RWPE1 (cell line): Measurements from ENCODE around the gene COL6A2.

Experiments
- CTCF ChIA-PET: fragments of 350-600 bp; sonication (Branson Sonifier 250); formaldehyde crosslinking; extraction: SDS; loops from one replicate; lab custom pipeline; 2021; lab: Yijun Ruan, JAX
- POLR2A ChIA-PET: fragments of 400-600 bp; formaldehyde crosslinking; extraction: SDS; loops from one replicate; lab custom pipeline; 2020; ENCODE audit warnings: antibody characterized with exemption; ENCODE audit not compliant: low non-redundant PET; lab: Yijun Ruan, JAX
- DNase-seq: peaks from one replicate; pipeline ENCODE4 v3.0.0; 2012; ENCODE audit warnings: low spot score
- H3K27ac ChIP-seq: fragments of 450-650 bp; 2 replicates; pipeline ENCODE4 v1.5.1; 2017
- CTCF ChIP-seq: fragments of 450-650 bp; conservative IDR thresholded peaks from 2 replicates; pipeline ENCODE4 v1.5.1; 2017; ENCODE audit warnings: low read depth, mild to moderate bottlenecking

COL6A2 gene

GRCh38 chr21:46154155-46154954, 56.4 kb downstream of the COL6A2 start:
- CTCF ChIA-PET: interaction anchor here (0.5 to 0.6 kb wide), 2 partner anchors 49 to 358 kb away, joined by 3 read pairs; no protein-coding TSS in a partner anchor
- no peak for TF ChIP-seq CTCF
- H3K27ac ChIP-seq: no peak overlapping the region
- POLR2A ChIA-PET: no interaction called here
- no peak for DNase-seq

GRCh38 chr21:46154955-46155513, 57.1 kb downstream of the COL6A2 start:
- H3K27ac ChIP-seq: no peak overlapping the region
- no peak for DNase-seq
- POLR2A ChIA-PET: no interaction called here
- TF ChIP-seq CTCF: no peak
- CTCF ChIA-PET: no interaction called here

- CTCF ChIA-PET: no interaction called here
- TF ChIP-seq CTCF: no peak
- POLR2A ChIA-PET: no interaction called here
- H3K27ac ChIP-seq: no peak within 1 kb of the TSS
- DNase-seq: no peak
Measured at GRCh38 chr21:46155514-46156377, 57.8 kb downstream of the COL6A2 start, which contains the start of gene FTCD. Gene FTCD, minus strand, starts transcription at chr21:46155579. Its CDS starts 56 bp downstream, at chr21:46155523.

GRCh38 chr21:46156378-46156645, 58.4 kb downstream of the COL6A2 start:
- CTCF ChIA-PET: no interaction called here
- TF ChIP-seq CTCF: no peak
- DNase-seq: no peak
- POLR2A ChIA-PET: no interaction called here
- no peak overlapping the region for H3K27ac ChIP-seq

GRCh38 chr21:46156678-46157077, 58.8 kb downstream of the COL6A2 start:
- H3K27ac ChIP-seq: no peak overlapping the region
- DNase-seq: no peak
- ChIA-PET CTCF (no interaction called here), POLR2A (no interaction called here)
- no peak for TF ChIP-seq CTCF

GRCh38 chr21:46157396-46157986, 59.6 kb downstream of the COL6A2 start:
- DNase-seq: no peak
- H3K27ac ChIP-seq: no peak overlapping the region
- POLR2A ChIA-PET: no interaction called here
- CTCF ChIA-PET: no interaction called here
- TF ChIP-seq CTCF: no peak
